ENCODE results near the gene PITPNC1.

- TF ChIP-seq REST (IDR thresholded peaks at IDR 0.05; ENCODE audit: borderline replicate concordance in 1 of 2, low read depth in 1 of 2, low read length in 2 of 2) = no peak
- TF ChIP-seq ESRRA (CRISPR knock-in tag; IDR thresholded peaks at IDR 0.05; ENCODE audit: low read depth) = no peak
- TF ChIP-seq MAX (IDR thresholded peaks at IDR 0.05) = no peak
- no peak for TF ChIP-seq RAD51 (IDR thresholded peaks at IDR 0.05; ENCODE audit: borderline replicate concordance)
- TF ChIP-seq SAFB2 (CRISPR knock-in tag; IDR thresholded peaks at IDR 0.05; ENCODE audit: borderline replicate concordance, low read depth) = no peak
- TF ChIP-seq EP300 (IDR thresholded peaks at IDR 0.05; ENCODE audit: low read depth in 2 of 2, low read length in 2 of 2) = no peak
- no peak for TF ChIP-seq EP300 (CRISPR knock-in tag; IDR thresholded peaks at IDR 0.05; ENCODE audit: borderline replicate concordance)
- TF ChIP-seq, protein P1, sequence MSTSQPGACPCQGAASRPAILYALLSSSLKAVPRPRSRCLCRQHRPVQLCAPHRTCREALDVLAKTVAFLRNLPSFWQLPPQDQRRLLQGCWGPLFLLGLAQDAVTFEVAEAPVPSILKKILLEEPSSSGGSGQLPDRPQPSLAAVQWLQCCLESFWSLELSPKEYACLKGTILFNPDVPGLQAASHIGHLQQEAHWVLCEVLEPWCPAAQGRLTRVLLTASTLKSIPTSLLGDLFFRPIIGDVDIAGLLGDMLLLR (CRISPR knock-in tag; IDR thresholded peaks at IDR 0.05) = no peak
- no peak for TF ChIP-seq CTCF (CRISPR knock-in tag; IDR thresholded peaks at IDR 0.05)
- TF ChIP-seq PRPF4 (IDR thresholded peaks at IDR 0.05; ENCODE audit: low read depth, low read length, poor library complexity, severe bottlenecking) = no peak
These were observed 107.2 kb downstream of the PITPNC1 start for GRCh38 chr17:67484261-67484660.
